ENCODE measurements around the gene CFAP251.
"Not testable (repeated sequence)": the region's sequence is repeated elsewhere in the genome, so short reads cannot be mapped to it uniquely, and the experiment has no call there.

GRCh38 chr12:121988519-121988918 lies 70.1 kb downstream of the CFAP251 start:
- TF ChIP-seq, protein P1, sequence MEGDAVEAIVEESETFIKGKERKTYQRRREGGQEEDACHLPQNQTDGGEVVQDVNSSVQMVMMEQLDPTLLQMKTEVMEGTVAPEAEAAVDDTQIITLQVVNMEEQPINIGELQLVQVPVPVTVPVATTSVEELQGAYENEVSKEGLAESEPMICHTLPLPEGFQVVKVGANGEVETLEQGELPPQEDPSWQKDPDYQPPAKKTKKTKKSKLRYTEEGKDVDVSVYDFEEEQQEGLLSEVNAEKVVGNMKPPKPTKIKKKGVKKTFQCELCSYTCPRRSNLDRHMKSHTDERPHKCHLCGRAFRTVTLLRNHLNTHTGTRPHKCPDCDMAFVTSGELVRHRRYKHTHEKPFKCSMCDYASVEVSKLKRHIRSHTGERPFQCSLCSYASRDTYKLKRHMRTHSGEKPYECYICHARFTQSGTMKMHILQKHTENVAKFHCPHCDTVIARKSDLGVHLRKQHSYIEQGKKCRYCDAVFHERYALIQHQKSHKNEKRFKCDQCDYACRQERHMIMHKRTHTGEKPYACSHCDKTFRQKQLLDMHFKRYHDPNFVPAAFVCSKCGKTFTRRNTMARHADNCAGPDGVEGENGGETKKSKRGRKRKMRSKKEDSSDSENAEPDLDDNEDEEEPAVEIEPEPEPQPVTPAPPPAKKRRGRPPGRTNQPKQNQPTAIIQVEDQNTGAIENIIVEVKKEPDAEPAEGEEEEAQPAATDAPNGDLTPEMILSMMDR (IDR thresholded peaks at IDR 0.05; ENCODE audit: insufficient read depth, low read depth, low read length): not testable (repeated sequence)
- not testable (repeated sequence) for TF ChIP-seq EZH2 (IDR thresholded peaks at IDR 0.05; ENCODE audit: insufficient read depth, low read length)

All from astrocyte (in vitro differentiated cells and primary cell).